Hepatocyte (in vitro differentiated cells): ENCODE results near the gene IL4I1. TPM values are rescaled to one million over a fixed set of nuclear protein-coding genes. Genes with fewer than 3 reads are reported as not detected.

Experiments used
- DNase-seq: peaks from one replicate; pipeline ENCODE4 v3.0.0-alpha.2; 2016; ENCODE audit warnings: low spot score
- H2AFZ ChIP-seq: fragments of 200-600 bp; sonication (generic); 2 replicates; pipeline ENCODE4 v1.6.0; 2016; ENCODE audit warnings: antibody characterized with exemption, mild to moderate bottlenecking
- H3K27ac ChIP-seq: fragments of 200-600 bp; sonication (generic); 2 replicates; pipeline ENCODE4 v1.5.1; 2016; ENCODE audit warnings: mild to moderate bottlenecking
- H3K27me3 ChIP-seq: fragments of 200-600 bp; sonication (generic); 2 replicates; pipeline ENCODE4 v1.6.1; 2016
- H3K36me3 ChIP-seq: fragments of 200-600 bp; sonication (generic); replicated peaks from 2 replicates; pipeline ENCODE4 v1.5.1; 2016; ENCODE audit warnings: low read depth; ENCODE audit not compliant: insufficient read depth
- H3K4me1 ChIP-seq: fragments of 200-600 bp; sonication (generic); 2 replicates; pipeline ENCODE4 v1.5.1; 2016; ENCODE audit warnings: mild to moderate bottlenecking, moderate library complexity; ENCODE audit not compliant: insufficient read depth
- H3K4me2 ChIP-seq: fragments of 200-600 bp; sonication (generic); 2 replicates; pipeline ENCODE4 v1.6.0; 2016
- H3K4me3 ChIP-seq: fragments of 200-600 bp; sonication (generic); 2 replicates; pipeline ENCODE4 v1.5.1; 2016; ENCODE audit warnings: mild to moderate bottlenecking
- H3K79me2 ChIP-seq: fragments of 200-600 bp; sonication (generic); 2 replicates; pipeline ENCODE4 v1.6.0; 2017; ENCODE audit warnings: mild to moderate bottlenecking
- H3K9me2 ChIP-seq: fragments of 200-600 bp; sonication (generic); replicated peaks from 2 replicates; pipeline ENCODE4 v1.6.0; 2017; ENCODE audit warnings: mild to moderate bottlenecking; ENCODE audit not compliant: insufficient read depth
- H3K9me3 ChIP-seq: fragments of 200-600 bp; sonication (generic); 2 replicates; pipeline ENCODE4 v1.5.1; 2016; ENCODE audit warnings: low read depth, mild to moderate bottlenecking
- H4K20me1 ChIP-seq: fragments of 200-600 bp; sonication (generic); 2 replicates; pipeline ENCODE4 v1.6.0; 2016; ENCODE audit warnings: mild to moderate bottlenecking; ENCODE audit not compliant: insufficient read depth, poor library complexity, severe bottlenecking
- EZH2 ChIP-seq: fragments of 200-600 bp; sonication (generic); IDR thresholded peaks from 2 replicates; pipeline ENCODE4 v1.6.1; 2016; ENCODE audit warnings: antibody characterized with exemption, mild to moderate bottlenecking, borderline replicate concordance
- EZH2phosphoT487 ChIP-seq: fragments of 200-600 bp; sonication (generic); IDR thresholded peaks from one replicate; pipeline ENCODE4 v1.6.1; 2018; ENCODE audit warnings: antibody characterized with exemption, mild to moderate bottlenecking, low read depth, moderate library complexity; ENCODE audit not compliant: unreplicated experiment, severe bottlenecking
- WGBS: methylation state at CpG from one replicate; pipeline ENCODE4 v1.1.6; 2016; ENCODE audit warnings: low lambda C conversion rate; ENCODE audit errors: missing lambda C conversion rate; 5-methylcytosine and 5-hydroxymethylcytosine counted together
- polyA plus RNA-seq: library from polyadenylated mRNA; unstranded; fragments of >200 nt; fragmentation: Nextera tagmentation; extraction: Ambion mirVana; gene quantifications from 2 replicates; pipeline ENCODE4 v1.2.1, GENCODE V29; 2016
- total RNA-seq: library from RNA; depleted of rRNA; stranded (reverse); fragments of >200 nt; gene quantifications from 2 replicates; pipeline ENCODE4 v1.2.3, GENCODE V29; 2014
- TF ChIP-seq, protein P1 (sequence below): fragments of 200-600 bp; sonication (generic); IDR thresholded peaks from 2 replicates; pipeline ENCODE4 v1.5.1; 2016; ENCODE audit warnings: antibody characterized with exemption, mild to moderate bottlenecking; ENCODE audit not compliant: poor library complexity

Gene IL4I1
- total and polyA plus RNA-seq, 2 experiments from 2014 or later: 0.33 to 0.60 TPM

DNA sequence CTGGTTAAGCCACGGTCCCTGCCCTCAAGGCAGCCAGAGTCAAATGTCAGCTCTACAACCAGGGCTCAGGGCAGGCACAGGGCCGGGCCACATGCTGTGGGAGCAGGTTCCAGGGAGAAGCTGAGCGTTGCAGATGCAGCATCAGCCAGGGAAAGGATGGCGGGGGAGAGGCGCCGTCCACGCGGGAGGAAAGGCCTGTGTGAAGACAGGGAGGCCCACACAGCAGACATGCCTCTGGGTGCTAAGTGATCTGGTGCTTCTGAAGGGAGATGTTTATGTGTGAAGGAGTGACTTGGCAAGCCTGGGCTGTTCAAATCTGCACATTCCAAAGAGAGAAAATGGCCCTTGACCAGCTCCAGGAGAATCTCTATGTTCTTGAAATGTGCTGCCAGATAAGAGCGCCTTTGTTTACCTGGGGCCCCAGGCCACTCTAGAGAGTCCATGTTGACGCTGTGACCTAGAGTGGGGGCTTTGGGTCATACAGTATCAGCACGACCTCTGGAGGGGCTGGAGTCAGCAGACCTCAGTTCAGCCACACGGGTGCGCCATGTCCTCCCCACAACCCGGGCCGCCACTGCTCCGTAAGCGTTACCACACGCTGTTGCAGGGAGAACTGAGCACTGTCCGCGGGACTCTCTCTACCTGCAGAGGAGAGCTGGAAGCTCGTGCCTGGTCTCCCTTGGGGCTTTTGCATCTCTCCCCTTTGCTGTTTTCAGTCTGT, 16.4 kb upstream of the IL4I1 start:
- Histone ChIP-seq H3K79me2 (peaks cover 23% of the 10 kb centered on the region), H2AFZ (no peak overlapping the region), H3K9me2 (no peaks in the 10 kb centered on the region), H3K9me3 (no peaks in the 10 kb centered on the region), H3K4me1 (peaks cover 10% of the 10 kb centered on the region), H3K36me3 (no peaks in the 10 kb centered on the region), H3K4me2 (no peak overlapping the region), H4K20me1 (no peaks in the 10 kb centered on the region), H3K27me3 (no peaks in the 10 kb centered on the region), H3K27ac (peak overlapping the region; percentile 80), H3K4me3 (no peak overlapping the region)
- DNase-seq: peak; percentile 59
- 80% methylated on average over 21 of the region's 21 CpGs for WGBS
- TF ChIP-seq, protein P1, sequence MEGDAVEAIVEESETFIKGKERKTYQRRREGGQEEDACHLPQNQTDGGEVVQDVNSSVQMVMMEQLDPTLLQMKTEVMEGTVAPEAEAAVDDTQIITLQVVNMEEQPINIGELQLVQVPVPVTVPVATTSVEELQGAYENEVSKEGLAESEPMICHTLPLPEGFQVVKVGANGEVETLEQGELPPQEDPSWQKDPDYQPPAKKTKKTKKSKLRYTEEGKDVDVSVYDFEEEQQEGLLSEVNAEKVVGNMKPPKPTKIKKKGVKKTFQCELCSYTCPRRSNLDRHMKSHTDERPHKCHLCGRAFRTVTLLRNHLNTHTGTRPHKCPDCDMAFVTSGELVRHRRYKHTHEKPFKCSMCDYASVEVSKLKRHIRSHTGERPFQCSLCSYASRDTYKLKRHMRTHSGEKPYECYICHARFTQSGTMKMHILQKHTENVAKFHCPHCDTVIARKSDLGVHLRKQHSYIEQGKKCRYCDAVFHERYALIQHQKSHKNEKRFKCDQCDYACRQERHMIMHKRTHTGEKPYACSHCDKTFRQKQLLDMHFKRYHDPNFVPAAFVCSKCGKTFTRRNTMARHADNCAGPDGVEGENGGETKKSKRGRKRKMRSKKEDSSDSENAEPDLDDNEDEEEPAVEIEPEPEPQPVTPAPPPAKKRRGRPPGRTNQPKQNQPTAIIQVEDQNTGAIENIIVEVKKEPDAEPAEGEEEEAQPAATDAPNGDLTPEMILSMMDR: peak; percentile 29
- TF ChIP-seq EZH2phosphoT487: no peak
- no peak for TF ChIP-seq EZH2

DNA sequence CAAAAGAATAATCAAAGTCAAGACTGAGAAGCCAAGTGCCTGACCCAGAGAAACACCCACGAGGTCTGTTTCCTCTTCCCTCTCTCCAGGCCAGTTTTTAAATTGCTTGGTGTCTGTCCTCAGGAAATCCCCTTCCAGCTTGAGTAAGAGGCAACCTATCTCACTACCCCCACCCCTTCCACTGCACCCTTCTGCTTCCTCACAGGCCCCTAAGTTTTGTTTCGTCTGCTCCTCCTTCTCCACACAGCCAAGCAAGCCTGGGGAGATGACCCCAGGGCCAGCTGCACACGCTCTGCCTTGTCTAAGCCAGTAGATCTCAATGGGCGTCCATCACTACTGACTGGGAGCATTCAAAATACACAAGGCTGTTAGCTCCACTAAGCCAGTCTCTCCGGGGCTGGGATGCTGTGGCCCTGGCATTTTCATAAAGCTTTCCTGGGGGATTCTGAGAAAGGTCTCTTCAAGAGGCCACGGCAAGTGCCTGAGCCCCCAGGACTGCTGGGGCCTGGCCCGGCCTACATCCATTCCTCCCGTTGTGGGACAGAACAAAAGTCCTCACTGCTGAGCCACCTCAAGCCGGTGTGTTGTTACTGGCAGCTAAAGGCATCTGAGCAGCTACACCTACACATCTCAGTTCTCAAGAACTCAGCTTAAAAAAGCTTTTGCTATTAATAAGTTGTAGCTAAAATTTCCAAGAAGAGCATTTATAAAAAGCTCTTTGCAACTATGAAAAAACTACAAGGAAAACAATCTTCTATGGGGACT, 14.9 kb upstream of the IL4I1 start:
- WGBS: 87% methylated on average over 9 of the region's 9 CpGs
- H3K27ac ChIP-seq: no peak overlapping the region
- H3K4me1 ChIP-seq: peaks cover 10% of the 10 kb centered on the region
- H2AFZ ChIP-seq: no peak overlapping the region
- H3K4me2 ChIP-seq: no peak overlapping the region
- no peaks in the 10 kb centered on the region for H4K20me1 ChIP-seq
- peaks cover 9% of the 10 kb centered on the region for H3K79me2 ChIP-seq
- no peaks in the 10 kb centered on the region for H3K9me3 ChIP-seq
- no peaks in the 10 kb centered on the region for H3K36me3 ChIP-seq
- no peak for DNase-seq
- no peaks in the 10 kb centered on the region for H3K27me3 ChIP-seq
- no peaks in the 10 kb centered on the region for H3K9me2 ChIP-seq
- no peak overlapping the region for H3K4me3 ChIP-seq
- TF ChIP-seq, protein P1: no peak
- no peak for TF ChIP-seq EZH2
- TF ChIP-seq EZH2phosphoT487: no peak

DNA sequence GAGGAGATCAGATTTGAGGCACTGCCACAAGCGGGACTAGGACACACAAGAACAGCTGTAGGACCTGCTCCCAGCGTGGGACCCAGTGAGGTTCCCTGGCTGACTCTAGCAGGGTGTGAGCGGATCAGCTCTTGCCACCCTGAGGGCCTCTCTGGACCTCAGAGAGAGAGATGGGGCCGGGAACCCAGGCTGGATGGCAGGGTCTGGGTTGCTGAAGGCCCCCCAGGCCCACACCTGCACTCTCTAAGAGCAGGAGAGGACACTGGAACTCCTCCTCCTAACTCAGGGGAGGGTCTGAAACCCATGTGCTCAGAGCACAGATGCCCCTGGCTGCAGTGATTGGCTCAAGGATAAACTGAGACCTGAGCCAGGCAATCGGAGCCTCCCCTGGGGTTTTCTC, 13.5 kb upstream of the IL4I1 start:
- Histone ChIP-seq H4K20me1 (no peaks in the 10 kb centered on the region), H2AFZ (no peak overlapping the region), H3K9me3 (no peaks in the 10 kb centered on the region), H3K4me3 (no peak overlapping the region), H3K9me2 (no peaks in the 10 kb centered on the region), H3K27me3 (no peaks in the 10 kb centered on the region), H3K79me2 (no peaks in the 10 kb centered on the region), H3K4me2 (no peak overlapping the region), H3K4me1 (peaks cover 10% of the 10 kb centered on the region), H3K27ac (no peak overlapping the region), H3K36me3 (no peaks in the 10 kb centered on the region)
- TF ChIP-seq, protein P1: no peak
- TF ChIP-seq EZH2phosphoT487 (no peak), EZH2 (no peak)
- WGBS: 93% methylated on average over 5 of the region's 5 CpGs
- DNase-seq: no peak
